Measurements from ENCODE around the gene NMS.

Gene NMS

DNA sequence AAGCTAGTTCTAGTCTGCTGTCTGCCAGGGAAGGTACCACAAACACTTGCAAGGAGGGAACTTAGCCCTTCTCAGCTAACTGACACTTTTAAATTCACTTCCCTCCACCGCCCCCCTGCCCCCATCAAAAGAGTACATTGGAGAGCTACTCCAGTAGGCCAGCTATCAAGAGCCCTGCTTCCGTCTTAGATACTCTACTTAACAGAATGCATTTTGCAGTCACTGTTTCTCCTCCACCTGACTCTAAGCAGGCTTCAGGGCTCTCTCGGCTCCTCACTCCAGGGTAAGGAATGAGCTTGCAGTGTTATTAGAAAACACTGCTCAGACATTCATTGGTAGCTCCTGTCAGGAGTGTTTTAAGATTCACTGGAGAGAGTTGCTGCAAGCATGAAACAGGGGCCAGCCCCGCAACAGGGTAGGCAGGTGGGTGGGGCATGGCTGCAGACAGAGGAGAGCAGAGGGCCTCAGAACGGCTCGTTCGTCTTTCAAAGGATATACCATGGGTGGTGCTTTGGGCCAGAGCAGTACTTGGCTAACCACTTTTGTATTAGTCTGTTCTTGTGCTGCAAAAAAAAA lies 57.2 kb downstream of the NMS start:
- TF ChIP-seq, protein P1, sequence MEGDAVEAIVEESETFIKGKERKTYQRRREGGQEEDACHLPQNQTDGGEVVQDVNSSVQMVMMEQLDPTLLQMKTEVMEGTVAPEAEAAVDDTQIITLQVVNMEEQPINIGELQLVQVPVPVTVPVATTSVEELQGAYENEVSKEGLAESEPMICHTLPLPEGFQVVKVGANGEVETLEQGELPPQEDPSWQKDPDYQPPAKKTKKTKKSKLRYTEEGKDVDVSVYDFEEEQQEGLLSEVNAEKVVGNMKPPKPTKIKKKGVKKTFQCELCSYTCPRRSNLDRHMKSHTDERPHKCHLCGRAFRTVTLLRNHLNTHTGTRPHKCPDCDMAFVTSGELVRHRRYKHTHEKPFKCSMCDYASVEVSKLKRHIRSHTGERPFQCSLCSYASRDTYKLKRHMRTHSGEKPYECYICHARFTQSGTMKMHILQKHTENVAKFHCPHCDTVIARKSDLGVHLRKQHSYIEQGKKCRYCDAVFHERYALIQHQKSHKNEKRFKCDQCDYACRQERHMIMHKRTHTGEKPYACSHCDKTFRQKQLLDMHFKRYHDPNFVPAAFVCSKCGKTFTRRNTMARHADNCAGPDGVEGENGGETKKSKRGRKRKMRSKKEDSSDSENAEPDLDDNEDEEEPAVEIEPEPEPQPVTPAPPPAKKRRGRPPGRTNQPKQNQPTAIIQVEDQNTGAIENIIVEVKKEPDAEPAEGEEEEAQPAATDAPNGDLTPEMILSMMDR (IDR thresholded peaks at IDR 0.05; ENCODE audit: low read depth, low read length), result no peak

DNA sequence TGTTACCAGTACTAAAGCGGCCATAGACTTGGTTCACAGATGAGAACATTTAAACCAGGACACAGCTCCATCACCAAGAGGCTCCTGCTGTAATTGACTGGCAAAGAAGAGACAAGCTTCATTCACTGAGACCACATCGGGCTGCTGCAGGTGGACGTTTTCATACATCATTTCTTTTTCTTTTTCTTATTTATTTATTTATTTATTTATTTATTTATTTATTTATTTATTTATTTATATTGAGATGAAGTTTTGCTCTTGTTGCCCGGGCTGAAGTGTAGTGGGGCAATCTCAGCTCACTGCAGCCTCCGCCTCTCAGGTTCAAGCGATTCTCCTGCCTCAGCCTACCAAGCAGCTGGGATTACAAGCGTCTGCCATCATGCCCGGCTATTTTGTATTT lies 58.9 kb downstream of the NMS start:
- no peak for DNase-seq (ENCODE audit: low read depth, low spot score)
- TF ChIP-seq, protein P1 (IDR thresholded peaks at IDR 0.05; ENCODE audit: low read depth, low read length), result no peak
- in situ Hi-C loops (cut with HindIII; ENCODE audit: low sequenced_read_pairs), result no loop called here
- no peak overlapping the region for H3K4me3 ChIP-seq (ENCODE audit: low read depth, low read length)

More for the DNA sequence above, 57.2 kb downstream of the NMS start:
- in situ Hi-C loops (cut with HindIII; ENCODE audit: low sequenced_read_pairs), result no loop called here
- no peak for DNase-seq (ENCODE audit: low read depth, low spot score)
- no peak overlapping the region for H3K4me3 ChIP-seq (ENCODE audit: low read depth, low read length)

DNA sequence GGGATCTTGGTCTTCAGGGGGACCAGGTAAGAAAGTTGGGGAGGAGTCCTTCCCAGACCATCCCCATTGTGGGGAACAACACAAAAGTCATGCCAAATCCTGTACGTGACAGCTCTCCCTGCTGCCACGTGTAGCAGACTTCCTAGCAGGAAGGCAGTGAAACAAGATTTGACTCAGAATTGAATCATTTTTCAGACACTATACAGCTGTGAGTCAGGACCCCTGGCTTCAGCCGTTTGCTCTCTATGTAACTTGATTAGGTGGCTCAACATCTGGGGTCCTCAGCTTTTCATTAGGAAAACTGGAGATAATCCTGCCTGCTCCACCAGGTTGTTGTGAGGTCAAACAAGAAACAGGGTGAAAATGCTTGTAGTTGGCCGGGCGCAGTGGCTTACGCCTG lies 59.6 kb downstream of the NMS start:
- in situ Hi-C loops (cut with HindIII; ENCODE audit: low sequenced_read_pairs), result no loop called here
- H3K4me3 ChIP-seq (ENCODE audit: low read depth, low read length), result no peak overlapping the region
- TF ChIP-seq, protein P1 (IDR thresholded peaks at IDR 0.05; ENCODE audit: low read depth, low read length), result no peak
- no peak for DNase-seq (ENCODE audit: low read depth, low spot score)

Data from astrocyte of the spinal cord (primary cell).